ENCODE results near the gene ADAMTS2.

Gene ADAMTS2

GRCh38 chr5:179149278-179149677 lies 196.0 kb downstream of the ADAMTS2 start:
- DNase-seq (ENCODE audit: insufficient read length, low spot score): no peak
- TF ChIP-seq POLR2A (IDR thresholded peaks at IDR 0.05; ENCODE audit: low read depth, low read length): no peak
- TF ChIP-seq TAF1 (IDR thresholded peaks at IDR 0.05; ENCODE audit: low read depth, low read length): no peak
- TF ChIP-seq POLR2AphosphoS5 (IDR thresholded peaks at IDR 0.05; ENCODE audit: low read depth, low read length): no peak
- TF ChIP-seq SPI1 (IDR thresholded peaks at IDR 0.05; ENCODE audit: low read depth, low read length): no peak
- TF ChIP-seq POU2F2 (IDR thresholded peaks at IDR 0.05; ENCODE audit: low read depth, low read length): no peak
- no peak for TF ChIP-seq PAX5 (IDR thresholded peaks at IDR 0.05; ENCODE audit: insufficient read depth, low read length, severe bottlenecking)

GRCh38 chr5:179148703-179149170 lies 196.5 kb downstream of the ADAMTS2 start:
- TF ChIP-seq TAF1 (IDR thresholded peaks at IDR 0.05; ENCODE audit: low read depth, low read length): no peak
- TF ChIP-seq SPI1 (IDR thresholded peaks at IDR 0.05; ENCODE audit: low read depth, low read length): no peak
- TF ChIP-seq POU2F2 (IDR thresholded peaks at IDR 0.05; ENCODE audit: low read depth, low read length): no peak
- no peak for TF ChIP-seq POLR2A (IDR thresholded peaks at IDR 0.05; ENCODE audit: low read depth, low read length)
- TF ChIP-seq PAX5 (IDR thresholded peaks at IDR 0.05; ENCODE audit: insufficient read depth, low read length, severe bottlenecking): no peak
- TF ChIP-seq POLR2AphosphoS5 (IDR thresholded peaks at IDR 0.05; ENCODE audit: low read depth, low read length): no peak
- FAIRE-seq (no peak), DNase-seq (ENCODE audit: insufficient read length, low spot score) (no peak)

More at GRCh38 chr5:179149278-179149677, 196.0 kb downstream of the ADAMTS2 start:
- FAIRE-seq: no peak

- TF ChIP-seq POLR2AphosphoS5 (IDR thresholded peaks at IDR 0.05; ENCODE audit: low read depth, low read length): no peak
- TF ChIP-seq PAX5 (IDR thresholded peaks at IDR 0.05; ENCODE audit: insufficient read depth, low read length, severe bottlenecking): no peak
- TF ChIP-seq SPI1 (IDR thresholded peaks at IDR 0.05; ENCODE audit: low read depth, low read length): no peak
- no peak for TF ChIP-seq TAF1 (IDR thresholded peaks at IDR 0.05; ENCODE audit: low read depth, low read length)
- no peak for TF ChIP-seq POU2F2 (IDR thresholded peaks at IDR 0.05; ENCODE audit: low read depth, low read length)
- TF ChIP-seq POLR2A (IDR thresholded peaks at IDR 0.05; ENCODE audit: low read depth, low read length): no peak
- FAIRE-seq: no peak
Measured at GRCh38 chr5:179147991-179148702, 197.1 kb downstream of the ADAMTS2 start.

GRCh38 chr5:179146277-179146676 lies 199.0 kb downstream of the ADAMTS2 start:
- TF ChIP-seq POLR2AphosphoS5 (IDR thresholded peaks at IDR 0.05; ENCODE audit: low read depth, low read length): no peak
- TF ChIP-seq SPI1 (IDR thresholded peaks at IDR 0.05; ENCODE audit: low read depth, low read length): no peak
- no peak for TF ChIP-seq TAF1 (IDR thresholded peaks at IDR 0.05; ENCODE audit: low read depth, low read length)
- no peak for FAIRE-seq

More at GRCh38 chr5:179147991-179148702, 197.1 kb downstream of the ADAMTS2 start:
- DNase-seq (ENCODE audit: insufficient read length, low spot score): no peak

GRCh38 chr5:179143446-179143845 lies 201.8 kb downstream of the ADAMTS2 start:
- no peak for DNase-seq (ENCODE audit: insufficient read length, low spot score)
- FAIRE-seq: no peak
- TF ChIP-seq SPI1 (IDR thresholded peaks at IDR 0.05; ENCODE audit: low read depth, low read length) (no peak), POU2F2 (IDR thresholded peaks at IDR 0.05; ENCODE audit: low read depth, low read length) (no peak), POLR2A (IDR thresholded peaks at IDR 0.05; ENCODE audit: low read depth, low read length) (no peak), TAF1 (IDR thresholded peaks at IDR 0.05; ENCODE audit: low read depth, low read length) (no peak), PAX5 (IDR thresholded peaks at IDR 0.05; ENCODE audit: insufficient read depth, low read length, severe bottlenecking) (no peak), POLR2AphosphoS5 (IDR thresholded peaks at IDR 0.05; ENCODE audit: low read depth, low read length) (no peak)

More at GRCh38 chr5:179146277-179146676, 199.0 kb downstream of the ADAMTS2 start:
- DNase-seq (ENCODE audit: insufficient read length, low spot score): no peak

GRCh38 chr5:179142434-179143198 lies 202.6 kb downstream of the ADAMTS2 start:
- DNase-seq (ENCODE audit: insufficient read length, low spot score) (no peak), FAIRE-seq (no peak)
- no peak for TF ChIP-seq POLR2AphosphoS5 (IDR thresholded peaks at IDR 0.05; ENCODE audit: low read depth, low read length)
- no peak for TF ChIP-seq TAF1 (IDR thresholded peaks at IDR 0.05; ENCODE audit: low read depth, low read length)
- no peak for TF ChIP-seq POU2F2 (IDR thresholded peaks at IDR 0.05; ENCODE audit: low read depth, low read length)
- no peak for TF ChIP-seq POLR2A (IDR thresholded peaks at IDR 0.05; ENCODE audit: low read depth, low read length)
- no peak for TF ChIP-seq PAX5 (IDR thresholded peaks at IDR 0.05; ENCODE audit: insufficient read depth, low read length, severe bottlenecking)
- no peak for TF ChIP-seq SPI1 (IDR thresholded peaks at IDR 0.05; ENCODE audit: low read depth, low read length)

- TF ChIP-seq POLR2A (IDR thresholded peaks at IDR 0.05; ENCODE audit: low read depth, low read length): no peak
- no peak for TF ChIP-seq POU2F2 (IDR thresholded peaks at IDR 0.05; ENCODE audit: low read depth, low read length)
- no peak for TF ChIP-seq PAX5 (IDR thresholded peaks at IDR 0.05; ENCODE audit: insufficient read depth, low read length, severe bottlenecking)
- TF ChIP-seq TAF1 (IDR thresholded peaks at IDR 0.05; ENCODE audit: low read depth, low read length): no peak
- TF ChIP-seq POLR2AphosphoS5 (IDR thresholded peaks at IDR 0.05; ENCODE audit: low read depth, low read length): no peak
- DNase-seq (ENCODE audit: insufficient read length, low spot score) (no peak), FAIRE-seq (no peak)
Measured at GRCh38 chr5:179141867-179142266, 203.4 kb downstream of the ADAMTS2 start.

- TF ChIP-seq POU2F2 (IDR thresholded peaks at IDR 0.05; ENCODE audit: low read depth, low read length) (no peak), POLR2A (IDR thresholded peaks at IDR 0.05; ENCODE audit: low read depth, low read length) (no peak), SPI1 (IDR thresholded peaks at IDR 0.05; ENCODE audit: low read depth, low read length) (no peak), POLR2AphosphoS5 (IDR thresholded peaks at IDR 0.05; ENCODE audit: low read depth, low read length) (no peak), TAF1 (IDR thresholded peaks at IDR 0.05; ENCODE audit: low read depth, low read length) (no peak), PAX5 (IDR thresholded peaks at IDR 0.05; ENCODE audit: insufficient read depth, low read length, severe bottlenecking) (no peak)
- no peak for FAIRE-seq
Measured at GRCh38 chr5:179140293-179140692, 205.0 kb downstream of the ADAMTS2 start.

GRCh38 chr5:179139936-179140235 lies 205.4 kb downstream of the ADAMTS2 start:
- no peak for FAIRE-seq
- no peak for TF ChIP-seq POLR2A (IDR thresholded peaks at IDR 0.05; ENCODE audit: low read depth, low read length)
- DNase-seq (ENCODE audit: insufficient read length, low spot score): no peak

More at GRCh38 chr5:179140293-179140692, 205.0 kb downstream of the ADAMTS2 start:
- no peak for DNase-seq (ENCODE audit: insufficient read length, low spot score)

Data from GM12891 (cell line).